Motor neuron (in vitro differentiated cells): Measurements from ENCODE around the gene GDPD5. TPM values are rescaled to one million over a fixed set of nuclear protein-coding genes. Genes with fewer than 3 reads are reported as not detected.
A peak's percentile ranks its signal among the peaks of the same experiment; 100 is the strongest.

Experiments
- ATAC-seq, 8 experiments: fragments of 200-7000 bp; cut with Tn5 transposase; replicated peaks in 6 of 8; 2 replicates each; pipeline ENCODE4 v1.8.0; 2021; ENCODE audit warnings: mild to moderate bottlenecking in 8 of 8, moderate library complexity in 8 of 8
- H3K27ac ChIP-seq, 2 donors: fragments of 250-450 bp; sonication (Bioruptor Pico); 2 replicates each; pipeline ENCODE4 v1.9.0; 2021; ENCODE audit warnings: antibody characterized with exemption in 2 of 2, mild to moderate bottlenecking in 2 of 2, moderate library complexity in 1 of 2
- H3K4me1 ChIP-seq, 2 donors: fragments of 250-450 bp; sonication (Bioruptor Pico); replicated peaks in 1 of 2; 2 replicates each; pipeline ENCODE4 v1.6.1; 2021; ENCODE audit warnings: antibody characterized with exemption in 2 of 2, mild to moderate bottlenecking in 2 of 2, moderate library complexity in 1 of 2
- H3K4me3 ChIP-seq, 5 donors: fragments of 250-450 bp; sonication (Bioruptor Pico); 2 replicates each; pipeline ENCODE4 v1.9.0; 2021; ENCODE audit warnings: antibody characterized with exemption in 5 of 5, mild to moderate bottlenecking in 5 of 5, moderate library complexity in 4 of 5
- WGBS, 10 experiments: fragments of 450-650 bp; shearing (Covaris generic); methylation state at CpG; one replicate each; pipeline ENCODE4 v1.0.0; 2022; 5-methylcytosine and 5-hydroxymethylcytosine counted together
- in situ Hi-C, 9 experiments: fragments of 400-800 bp; cut with MboI; loops; one replicate each; pipeline ENCODE4 v1.15.0; 2021; ENCODE audit warnings: low sequenced_read_pairs in 9 of 9, low pct_unique_long_range_greater_than_20kb in 2 of 9; ENCODE audit not compliant: unreplicated experiment in 9 of 9
- total RNA-seq, 8 experiments: library from RNA; unstranded; fragments of 300-600 nt; gene quantifications; 2 replicates each; pipeline versions ENCODE4 v1.2.3 to v1.2.4, GENCODE V29; 2022

Gene GDPD5
- total RNA-seq, 8 experiments from 2014 or later = 3.2 to 28.2 (median 16.1) TPM

DNA sequence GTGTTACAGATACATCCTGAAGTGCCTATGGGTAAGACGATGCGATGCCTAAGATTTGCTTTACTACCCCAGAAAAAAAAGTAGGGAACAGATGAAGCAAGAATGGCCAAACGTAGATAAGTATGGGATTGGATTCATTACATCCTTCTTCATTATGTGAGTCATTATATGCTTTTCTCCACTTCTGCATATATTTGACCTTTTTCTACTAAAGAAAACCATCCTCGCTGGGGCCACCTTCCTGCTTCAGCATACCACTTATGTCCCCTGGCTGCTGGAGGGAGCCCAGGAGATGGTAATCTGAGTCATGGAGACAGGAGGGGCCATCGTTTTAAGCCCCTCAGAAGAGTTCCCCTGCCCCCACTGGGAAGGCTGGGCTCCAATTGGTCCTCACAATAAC is 78.3 kb downstream of the GDPD5 start:
- Histone ChIP-seq H3K4me3 (no peak overlapping the region), H3K4me1 (no peaks in the 10 kb centered on the region), H3K27ac (no peak overlapping the region)
- 55 to 94% (median 83%) methylated on average over 2 to 5 of the region's 5 CpGs for WGBS, 10 experiments
- ATAC-seq = no peak
- in situ Hi-C loops = loop anchor here in 5 of 9 experiments (5.0 to 10.0 kb wide), 2 partner anchors 85 to 87 kb away; no protein-coding TSS in a partner anchor

DNA sequence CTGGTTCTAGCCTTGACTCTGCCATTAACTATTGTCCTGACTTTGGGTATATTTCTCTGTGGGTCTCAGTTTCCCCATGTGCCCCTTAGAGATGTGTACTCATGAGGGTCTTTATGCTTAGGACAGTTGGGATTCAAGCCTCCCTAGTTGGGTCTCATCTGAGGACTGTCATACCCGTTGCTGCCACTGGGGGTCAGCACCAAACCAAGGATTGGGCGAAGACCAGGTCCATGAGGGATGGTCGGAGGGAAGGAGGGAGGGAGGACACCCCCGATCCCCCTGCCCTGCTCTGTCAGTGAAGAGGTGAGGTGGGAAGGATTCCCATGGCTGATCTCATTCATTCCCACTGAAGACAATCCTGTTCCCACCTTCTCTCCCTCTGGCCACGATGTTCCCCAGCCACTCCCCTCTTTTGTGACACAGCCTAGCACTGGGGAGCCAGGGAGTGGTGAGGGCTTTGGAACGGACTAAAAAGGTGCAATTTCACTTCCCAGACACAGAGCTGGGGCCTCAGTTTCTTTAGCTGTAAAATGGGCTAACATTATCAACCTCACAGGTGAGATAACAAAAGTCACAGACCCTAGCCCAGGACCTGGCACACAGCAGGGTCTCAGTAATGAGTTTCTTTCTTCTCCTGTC is 80.3 kb downstream of the GDPD5 start:
- no peaks in the 10 kb centered on the region for H3K4me1 ChIP-seq
- no peak overlapping the region for H3K4me3 ChIP-seq
- no peak overlapping the region for H3K27ac ChIP-seq
- 0 to 86% (median 0%) methylated on average over 1 to 3 of the region's 6 CpGs; no CpG with 5 or more reads in 3 of the 10 experiments for WGBS, 10 experiments
- ATAC-seq = peak; percentile 85 to 97 (median 88)
- in situ Hi-C loops = loop anchor here in 5 of 9 experiments (5.0 to 10.0 kb wide), 2 partner anchors 87 to 89 kb away; no protein-coding TSS in a partner anchor

DNA sequence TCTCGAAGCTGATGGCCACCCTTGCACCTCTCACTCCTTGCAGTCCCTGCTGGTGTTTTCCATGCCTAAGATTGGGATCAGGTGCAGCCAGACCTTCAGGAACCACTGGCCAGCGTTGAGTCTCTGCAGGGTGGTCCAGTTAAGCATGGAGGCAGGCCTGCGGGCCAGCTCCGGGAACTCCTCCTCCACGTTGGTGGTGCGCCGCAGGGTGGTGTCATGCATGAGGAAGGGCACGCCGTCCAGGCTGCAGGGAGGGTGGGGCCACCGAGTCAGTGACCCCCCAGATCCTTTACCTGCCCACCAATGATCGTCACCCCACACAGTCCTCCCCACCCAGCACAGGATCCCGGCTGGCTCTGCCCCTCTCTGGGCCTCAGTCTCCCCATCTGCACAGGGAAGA is 82.7 kb downstream of the GDPD5 start:
- whole genome bisulfite sequencing, 10 experiments = 0 to 82% (median 60%) methylated on average over 1 to 7 of the region's 12 CpGs; no CpG with 5 or more reads in 7 of the 10 experiments
- in situ Hi-C loops = loop anchor here in 3 of 9 experiments (10.0 kb wide), 1 partner anchor 92 kb away; no protein-coding TSS in a partner anchor

DNA sequence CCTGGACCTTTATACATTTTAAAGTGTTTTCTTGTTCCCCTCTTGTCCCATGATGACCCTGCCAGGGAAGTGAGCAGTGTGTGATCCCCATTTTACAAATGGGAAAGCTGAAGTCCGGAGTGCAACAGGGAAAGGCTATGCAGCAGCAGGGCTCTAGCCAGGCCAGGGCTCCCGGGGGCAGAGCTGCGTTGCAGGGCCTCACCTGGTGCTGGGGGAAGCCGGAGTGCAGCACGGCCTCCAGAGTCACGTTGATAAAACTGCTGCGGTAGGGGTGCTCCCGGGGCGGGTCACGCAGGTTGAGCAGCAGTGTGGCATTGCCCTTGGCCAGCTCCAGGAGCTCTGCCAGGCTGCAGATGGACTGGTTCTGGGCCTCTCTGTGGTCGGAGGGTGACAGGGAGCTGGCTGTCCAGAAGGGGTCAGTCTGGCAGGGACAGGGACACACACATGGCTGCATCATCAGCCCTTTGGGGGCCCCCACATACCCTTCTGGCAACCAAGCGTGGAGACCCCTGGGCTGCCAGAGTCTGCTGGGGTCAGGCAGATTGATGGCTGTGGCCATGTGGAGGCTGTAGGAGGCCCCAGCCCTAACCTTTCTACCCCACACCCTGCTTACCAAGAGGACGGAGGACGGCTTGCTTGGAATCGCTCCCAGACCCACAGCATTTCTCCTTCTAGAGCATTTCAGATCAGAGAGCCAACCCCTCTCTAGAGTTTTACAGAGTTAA is 83.4 kb downstream of the GDPD5 start:
- no peak overlapping the region for H3K4me3 ChIP-seq
- WGBS, 10 experiments = 78 to 100% (median 83%) methylated on average over 1 to 7 of the region's 15 CpGs; no CpG with 5 or more reads in 5 of the 10 experiments
- no peak overlapping the region for H3K27ac ChIP-seq
- no peaks in the 10 kb centered on the region for H3K4me1 ChIP-seq
- ATAC-seq = no peak
- in situ Hi-C loops = loop anchor here in 3 of 9 experiments (10.0 kb wide), 1 partner anchor 92 kb away; no protein-coding TSS in a partner anchor

More for the DNA sequence above, 82.7 kb downstream of the GDPD5 start:
- Histone ChIP-seq H3K4me1 (no peaks in the 10 kb centered on the region), H3K27ac (no peak overlapping the region), H3K4me3 (no peak overlapping the region)
- ATAC-seq = no peak

DNA sequence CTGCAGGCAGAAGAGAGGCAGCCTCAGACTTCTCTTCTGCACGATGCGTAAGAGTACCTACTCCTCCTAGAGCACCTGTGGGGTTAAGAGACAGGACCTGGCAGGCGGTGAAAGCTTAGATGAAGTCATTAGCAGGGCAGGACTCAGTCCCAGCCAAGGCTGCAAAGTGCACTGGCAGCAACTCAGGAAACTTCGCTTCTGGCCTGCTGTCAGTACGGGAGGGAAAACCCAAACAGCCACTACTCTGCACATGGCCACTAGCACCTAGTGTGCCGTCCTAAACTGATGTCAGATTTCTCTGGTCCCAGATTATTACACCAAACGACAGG is 84.0 kb downstream of the GDPD5 start:
- no peak for ATAC-seq
- in situ Hi-C loops = loop anchor here in 3 of 9 experiments (10.0 kb wide), 1 partner anchor 93 kb away; no protein-coding TSS in a partner anchor
- Histone ChIP-seq H3K4me3 (no peak overlapping the region), H3K4me1 (no peaks in the 10 kb centered on the region), H3K27ac (no peak overlapping the region)
- WGBS, 10 experiments = 0 to 85% (median 70%) methylated on average over 1 to 3 of the region's 7 CpGs; no CpG with 5 or more reads in 1 of the 10 experiments

DNA sequence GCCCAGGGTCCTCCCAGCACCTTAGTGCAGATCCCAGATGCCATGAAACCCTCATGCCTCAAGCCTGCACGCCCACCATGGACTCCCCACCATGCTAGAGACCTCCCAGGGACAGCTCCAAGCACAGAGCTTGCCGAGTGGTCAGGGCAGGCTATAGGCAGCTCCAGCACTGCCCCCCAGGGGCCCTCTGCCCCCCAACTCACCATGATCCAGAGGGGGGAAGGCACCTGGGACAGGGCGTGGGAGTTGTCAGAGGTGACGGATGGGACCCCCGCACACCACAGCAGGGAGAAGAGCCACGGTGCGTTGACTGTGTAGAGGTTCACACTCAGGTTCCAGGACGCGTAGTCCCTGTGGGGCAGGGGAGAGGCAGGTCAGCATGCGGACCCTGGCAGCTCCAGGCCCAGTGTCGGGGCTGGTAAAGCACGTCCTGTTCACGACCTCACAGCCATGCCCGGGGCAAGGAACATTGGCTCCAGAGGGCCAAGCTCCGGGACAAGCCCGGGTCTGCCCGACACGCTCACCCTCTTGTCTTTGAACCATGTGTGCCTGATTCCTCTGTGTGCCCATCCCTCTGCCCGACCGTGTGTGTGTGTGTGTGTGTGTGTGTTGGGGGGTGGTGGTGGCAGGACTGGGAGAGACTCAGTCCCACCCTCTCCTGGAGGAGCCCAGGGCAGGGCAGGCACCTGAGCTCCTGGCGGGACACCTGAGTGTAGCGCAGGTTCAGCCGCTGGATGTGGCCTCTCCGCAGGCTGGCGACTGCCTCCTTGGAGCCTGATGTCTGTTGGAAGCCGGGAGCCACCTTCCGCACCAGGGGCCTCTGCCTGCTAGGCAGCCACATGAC is 84.6 kb downstream of the GDPD5 start:
- Histone ChIP-seq H3K4me1 (no peaks in the 10 kb centered on the region), H3K4me3 (no peak overlapping the region), H3K27ac (no peak overlapping the region)
- in situ Hi-C loops = loop anchor here in 3 of 9 experiments (10.0 kb wide), 1 partner anchor 94 kb away; no protein-coding TSS in a partner anchor
- ATAC-seq = no peak
- WGBS, 10 experiments = 40 to 89% (median 79%) methylated on average over 1 to 7 of the region's 27 CpGs; no CpG with 5 or more reads in 6 of the 10 experiments

DNA sequence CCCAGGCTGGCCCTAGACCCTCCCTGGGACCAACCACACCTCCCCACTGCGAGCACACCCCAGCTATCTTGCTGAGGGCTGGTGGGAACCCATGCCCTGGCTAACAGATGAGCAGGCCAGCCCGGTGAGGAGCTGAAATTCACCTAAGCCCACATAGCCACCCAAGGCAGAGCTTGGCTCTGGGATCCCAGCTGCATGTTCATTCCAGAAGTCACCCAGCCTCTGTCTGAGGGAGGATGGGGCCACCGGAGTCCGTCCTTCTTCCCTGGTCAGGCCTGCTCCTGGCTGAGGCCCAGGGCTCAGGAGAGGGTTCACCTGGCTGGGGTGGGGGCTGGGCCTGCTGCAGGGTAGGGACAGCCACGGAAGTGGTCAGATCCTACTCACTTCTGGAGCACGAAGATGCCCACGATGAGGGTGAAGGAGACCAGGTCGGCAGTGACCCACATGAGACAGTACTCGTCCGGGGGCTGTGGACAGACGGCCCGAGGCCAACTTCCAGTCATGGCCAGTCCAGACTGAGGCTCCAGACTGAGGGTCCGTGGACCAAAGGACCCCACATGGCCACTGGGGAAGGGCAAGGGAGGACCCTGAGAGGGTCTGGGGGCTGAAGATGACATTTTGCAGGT is 86.1 kb downstream of the GDPD5 start:
- Histone ChIP-seq H3K4me3 (no peak overlapping the region), H3K4me1 (no peaks in the 10 kb centered on the region), H3K27ac (no peak overlapping the region)
- in situ Hi-C loops = loop anchor here in 3 of 9 experiments (10.0 kb wide), 1 partner anchor 95 kb away; no protein-coding TSS in a partner anchor
- 53 to 100% (median 62%) methylated on average over 1 to 6 of the region's 13 CpGs; no CpG with 5 or more reads in 6 of the 10 experiments for whole genome bisulfite sequencing, 10 experiments
- peak in 1 of 8 experiments; percentile 7 for ATAC-seq

DNA sequence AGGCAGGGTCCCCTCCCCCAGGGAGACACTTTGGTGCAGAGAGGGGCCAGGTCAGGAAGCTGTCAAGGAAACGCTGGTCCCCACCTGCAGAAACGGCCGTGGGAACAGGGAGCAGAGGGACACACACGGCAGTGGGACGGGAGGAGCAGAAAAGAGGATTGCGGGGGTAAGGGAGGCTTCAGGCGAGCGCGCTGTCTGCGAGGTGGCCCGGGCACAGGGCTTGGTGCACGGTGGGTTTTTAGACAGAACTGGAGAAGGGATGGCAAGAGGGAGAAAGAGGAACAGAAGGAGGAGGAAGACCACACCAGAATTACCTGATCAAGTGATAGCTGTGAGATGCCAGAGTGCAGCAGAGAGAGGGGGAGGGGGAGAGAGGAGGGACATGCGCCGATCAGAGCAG is 86.7 kb downstream of the GDPD5 start:
- 0 to 85% (median 65%) methylated on average over 1 to 13 of the region's 14 CpGs; no CpG with 5 or more reads in 1 of the 10 experiments for WGBS, 10 experiments
- in situ Hi-C loops = no loop called here
- no peak for ATAC-seq
- H3K4me3 ChIP-seq = no peak overlapping the region
- no peak overlapping the region for H3K27ac ChIP-seq
- H3K4me1 ChIP-seq = no peaks in the 10 kb centered on the region

DNA sequence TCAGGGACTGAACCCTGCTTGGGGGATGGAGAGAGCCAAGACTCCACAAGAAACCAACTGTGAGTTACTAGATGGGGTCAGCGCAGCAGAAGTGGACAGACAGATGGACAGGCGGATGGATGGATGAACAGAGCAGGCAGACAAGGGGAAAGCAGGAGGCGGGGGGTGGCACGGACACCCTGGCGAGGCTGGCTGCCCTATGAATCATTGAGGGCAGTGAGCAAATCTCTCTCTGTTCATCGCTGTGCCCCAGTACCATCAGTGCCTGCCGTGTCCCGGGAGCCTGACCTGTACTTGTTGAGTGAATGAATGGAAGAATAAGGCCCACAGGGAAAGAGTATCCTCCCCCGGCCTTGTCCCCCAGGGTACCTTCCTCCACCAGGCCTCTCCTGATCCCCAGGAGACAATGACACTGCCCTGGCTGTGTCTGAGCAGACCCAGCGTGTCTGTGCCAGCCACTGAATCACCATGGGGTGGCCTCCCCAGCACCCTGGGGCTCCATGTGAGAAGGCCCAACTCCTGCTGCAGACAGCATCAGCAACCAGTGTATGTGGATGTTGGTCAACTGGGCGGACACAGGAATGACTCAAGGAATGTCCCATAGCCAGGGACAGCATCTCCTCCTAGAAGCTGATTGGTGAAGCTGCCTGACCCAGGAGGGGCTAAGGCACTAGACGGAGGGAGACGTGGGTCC is 87.6 kb downstream of the GDPD5 start:
- Histone ChIP-seq H3K4me3 (no peak overlapping the region), H3K27ac (no peak overlapping the region), H3K4me1 (peaks cover 6% of the 10 kb centered on the region in 2 donors)
- ATAC-seq = no peak
- in situ Hi-C loops = no loop called here
- WGBS, 10 experiments = 54 to 86% (median 58%) methylated on average over 2 to 5 of the region's 13 CpGs; no CpG with 5 or more reads in 7 of the 10 experiments

DNA sequence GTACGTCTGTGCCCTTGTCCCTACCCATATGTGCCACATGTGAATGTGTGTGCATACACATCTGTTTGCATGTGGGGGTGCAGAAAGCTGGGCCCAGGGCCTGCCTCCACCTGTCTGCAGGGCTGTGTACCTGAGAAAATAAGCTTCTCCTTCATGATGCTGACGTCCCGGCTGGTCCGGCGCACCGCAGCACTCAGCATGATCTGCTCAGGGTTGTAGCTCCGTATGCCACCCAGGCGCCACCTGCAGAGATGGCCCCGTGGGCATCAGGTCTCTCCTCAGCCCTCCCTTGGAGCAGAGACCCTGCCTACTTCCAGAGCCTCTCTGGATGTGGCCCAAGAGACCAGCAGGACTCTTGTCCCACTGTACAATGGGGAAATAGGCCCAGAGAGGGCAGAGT is 88.9 kb downstream of the GDPD5 start:
- peaks cover 12 to 16% of the 10 kb centered on the region in 2 donors for H3K4me1 ChIP-seq
- in situ Hi-C loops = no loop called here
- ATAC-seq = no peak
- 60 to 100% (median 85%) methylated on average over 1 to 6 of the region's 9 CpGs; no CpG with 5 or more reads in 4 of the 10 experiments for WGBS, 10 experiments
- no peak overlapping the region for H3K4me3 ChIP-seq
- no peak overlapping the region for H3K27ac ChIP-seq

DNA sequence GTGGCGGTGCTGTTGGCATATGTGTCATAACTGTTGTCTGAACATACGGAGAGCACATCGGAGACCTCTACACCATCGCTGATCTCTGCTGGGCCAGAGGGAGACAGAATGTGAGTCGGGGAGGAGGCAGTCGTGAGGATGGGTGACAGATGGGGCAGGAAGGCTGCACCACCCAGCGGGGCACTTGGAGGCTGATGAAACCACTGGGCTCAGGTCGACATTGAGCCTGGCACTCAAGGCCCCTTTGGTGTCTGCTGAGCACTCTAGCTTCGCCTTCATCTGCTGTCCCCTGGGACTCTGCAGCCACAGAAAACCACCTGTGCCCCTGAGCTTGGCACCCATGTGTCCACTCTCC is 90.2 kb downstream of the GDPD5 start:
- in situ Hi-C loops = no loop called here
- H3K4me3 ChIP-seq = no peak overlapping the region
- H3K4me1 ChIP-seq = peaks cover 16 to 29% of the 10 kb centered on the region in 2 donors
- ATAC-seq = no peak
- no peak overlapping the region for H3K27ac ChIP-seq
- WGBS, 10 experiments = 10 to 100% (median 64%) methylated on average over 1 to 8 of the region's 9 CpGs; no CpG with 5 or more reads in 3 of the 10 experiments
